Activated CD4-positive, alpha-beta memory T cell treated with anti-CD3 and anti-CD28 coated beads for 36 hours (primary cell): ENCODE measurements around the gene VDAC2. TPM values are rescaled to one million over a fixed set of nuclear protein-coding genes. Genes with fewer than 3 reads are reported as not detected.

Source experiments
- CTCF ChIA-PET: fragments of 350-600 bp; sonication (Branson Sonifier 250); formaldehyde crosslinking; loops from one replicate; lab custom pipeline; 2021; ENCODE audit warnings: antibody characterized with exemption, inconsistent platforms; lab: Charles Lee
- POLR2A ChIA-PET: fragments of 350-600 bp; sonication (Branson Sonifier 250); formaldehyde crosslinking; loops from one replicate; lab custom pipeline; 2021; ENCODE audit warnings: antibody characterized with exemption; lab: Charles Lee
- DNase-seq: peaks from one replicate; pipeline ENCODE4 v3.0.0-alpha.2; 2020
- H3K27ac Mint-ChIP-seq: one replicate; pipeline ENCODE4 v1.8.0; 2021; ENCODE audit warnings: mixed read lengths
- H3K27me3 Mint-ChIP-seq: one replicate; pipeline ENCODE4 v1.8.0; 2021; ENCODE audit warnings: mixed read lengths
- H3K36me3 Mint-ChIP-seq: one replicate; pipeline ENCODE4 v1.8.0; 2021; ENCODE audit warnings: mixed read lengths
- H3K4me1 Mint-ChIP-seq: one replicate; pipeline ENCODE4 v1.8.0; 2021; ENCODE audit warnings: low read depth, mixed read lengths
- H3K4me3 Mint-ChIP-seq: one replicate; pipeline ENCODE4 v1.8.0; 2021; ENCODE audit warnings: mild to moderate bottlenecking, mixed read lengths
- H3K9me3 Mint-ChIP-seq: one replicate; pipeline ENCODE4 v1.8.0; 2021; ENCODE audit warnings: mixed read lengths
- intact Hi-C: fragments of 100-400 bp; cut with micrococcal nuclease; formaldehyde crosslinking; loops from one replicate; pipeline ENCODE4 v1.15.1; 2023
- total RNA-seq, 2 experiments: library from RNA; stranded (reverse); gene quantifications; one replicate each; pipeline ENCODE4 v1.2.3, GENCODE V29; 2021

Gene VDAC2
- total RNA-seq, 2 experiments from 2014 or later: 217 to 221 TPM

- H3K4me3 Mint-ChIP-seq: no peak overlapping the region
- POLR2A ChIA-PET: interaction anchor here (1.2 to 6.4 kb wide), 3 partner anchors 21 to 120 kb away, joined by 3 to 54 read pairs (median 7); partner anchors contain the start of genes SAMD8 and VDAC2
- intact Hi-C loops: loop anchor here (5.0 to 10.0 kb wide), 2 partner anchors 645 to 1057 kb away; no protein-coding TSS in a partner anchor
These were observed 21.3 kb downstream of the VDAC2 start for GRCh38 chr10:75231672-75232581.

GRCh38 chr10:75233444-75234016, 22.9 kb downstream of the VDAC2 start:
- ChIA-PET CTCF (interaction anchor here (0.8 to 9.0 kb wide), 5 partner anchors 11 to 989 kb away, joined by 3 to 109 read pairs (median 12); partner anchors contain the start of gene VDAC2), POLR2A (interaction anchor here (0.6 to 6.4 kb wide), 4 partner anchors 19 to 45 kb away, joined by 3 to 54 read pairs (median 4); partner anchors contain the start of gene VDAC2)
- DNase-seq: peak; percentile 16
- Mint-ChIP-seq H3K27me3 (no peaks in the 10 kb centered on the region), H3K36me3 (peaks cover 32% of the 10 kb centered on the region), H3K27ac (peak overlapping the region; percentile 85), H3K9me3 (no peaks in the 10 kb centered on the region), H3K4me3 (peak overlapping the region; percentile 80), H3K4me1 (peaks cover 31% of the 10 kb centered on the region)
- intact Hi-C loops: loop anchor here (1.0 to 10.0 kb wide), 6 partner anchors 23 to 1059 kb away; partner anchors contain the start of genes KAT6B, SAMD8 and VDAC2

More at GRCh38 chr10:75231672-75232581, 21.3 kb downstream of the VDAC2 start:
- no peak for DNase-seq
- peak overlapping the region; percentile 47 for H3K27ac Mint-ChIP-seq
- H3K27me3 Mint-ChIP-seq: no peaks in the 10 kb centered on the region
- H3K9me3 Mint-ChIP-seq: no peaks in the 10 kb centered on the region
- peaks cover 33% of the 10 kb centered on the region for H3K4me1 Mint-ChIP-seq
- CTCF ChIA-PET: interaction anchor here (1.2 to 9.0 kb wide), 6 partner anchors 9 to 210 kb away, joined by 3 to 109 read pairs (median 19); partner anchors contain the start of genes SAMD8 and VDAC2
- peaks cover 34% of the 10 kb centered on the region for H3K36me3 Mint-ChIP-seq

GRCh38 chr10:75234017-75234682, 23.6 kb downstream of the VDAC2 start:
- ChIA-PET POLR2A (interaction anchor here (1.1 to 6.4 kb wide), 4 partner anchors 21 to 123 kb away, joined by 3 to 54 read pairs (median 4); partner anchors contain the start of genes SAMD8 and VDAC2), CTCF (interaction anchor here (0.6 to 9.0 kb wide), 8 partner anchors 11 to 990 kb away, joined by 3 to 109 read pairs (median 10); partner anchors contain the start of gene VDAC2)
- Mint-ChIP-seq H3K9me3 (no peaks in the 10 kb centered on the region), H3K4me3 (peak overlapping the region; percentile 80), H3K27ac (peak overlapping the region; percentile 85), H3K4me1 (peaks cover 28% of the 10 kb centered on the region), H3K27me3 (no peaks in the 10 kb centered on the region), H3K36me3 (peaks cover 31% of the 10 kb centered on the region)
- DNase-seq: peak; percentile 98
- intact Hi-C loops: loop anchor here (1.0 to 10.0 kb wide), 6 partner anchors 24 to 1059 kb away; partner anchors contain the start of genes KAT6B, SAMD8 and VDAC2

GRCh38 chr10:75234683-75235374, 24.2 kb downstream of the VDAC2 start:
- DNase-seq: no peak
- Mint-ChIP-seq H3K9me3 (no peaks in the 10 kb centered on the region), H3K4me3 (peak overlapping the region; percentile 80), H3K36me3 (peaks cover 29% of the 10 kb centered on the region), H3K27me3 (no peaks in the 10 kb centered on the region), H3K27ac (peak overlapping the region; percentile 85), H3K4me1 (peaks cover 26% of the 10 kb centered on the region)
- POLR2A ChIA-PET: interaction anchor here (1.1 to 6.4 kb wide), 6 partner anchors 22 to 1084 kb away, joined by 3 to 54 read pairs (median 4); partner anchors contain the start of genes ADK, AP3M1, SAMD8 and VDAC2
- CTCF ChIA-PET: interaction anchor here (0.6 to 9.0 kb wide), 14 partner anchors 12 to 1356 kb away, joined by 3 to 109 read pairs (median 7); partner anchors contain the start of gene VDAC2
- intact Hi-C loops: loop anchor here (1.0 to 10.0 kb wide), 8 partner anchors 25 to 1060 kb away; partner anchors contain the start of genes KAT6B, SAMD8 and VDAC2

- ChIA-PET CTCF (interaction anchor here (0.6 to 9.0 kb wide), 36 partner anchors 9 to 1357 kb away, joined by 3 to 109 read pairs (median 3); partner anchors contain the start of genes SAMD8 and VDAC2), POLR2A (interaction anchor here (0.6 to 6.4 kb wide), 5 partner anchors 25 to 1085 kb away, joined by 4 to 54 read pairs (median 5); partner anchors contain the start of genes ADK, AP3M1, SAMD8 and VDAC2)
- H3K9me3 Mint-ChIP-seq: no peaks in the 10 kb centered on the region
- intact Hi-C loops: loop anchor here (1.0 to 10.0 kb wide), 4 partner anchors 47 to 1061 kb away; no protein-coding TSS in a partner anchor
- H3K4me3 Mint-ChIP-seq: peak within 1 kb of the TSS; percentile 73
- peak; percentile 96 for DNase-seq
- H3K36me3 Mint-ChIP-seq: peaks cover 25% of the 10 kb centered on the region
- H3K4me1 Mint-ChIP-seq: peaks cover 21% of the 10 kb centered on the region
- H3K27me3 Mint-ChIP-seq: no peaks in the 10 kb centered on the region
- peak within 1 kb of the TSS; percentile 65 for H3K27ac Mint-ChIP-seq
These were observed 25.0 kb downstream of the VDAC2 start, which contains the start of gene COMTD1 for GRCh38 chr10:75235375-75236177. COMTD1 (minus strand) TSS chr10:75235957; CDS start chr10:75235928, 29 bp downstream.

- Mint-ChIP-seq H3K4me1 (peaks cover 18% of the 10 kb centered on the region), H3K9me3 (no peaks in the 10 kb centered on the region), H3K27ac (peak overlapping the region; percentile 65), H3K36me3 (peaks cover 20% of the 10 kb centered on the region), H3K4me3 (peak overlapping the region; percentile 44), H3K27me3 (no peaks in the 10 kb centered on the region)
- no peak for DNase-seq
- ChIA-PET POLR2A (interaction anchor here (0.6 to 1.4 kb wide), 3 partner anchors 48 to 1086 kb away, joined by 4 to 5 read pairs (median 5); partner anchors contain the start of genes ADK and AP3M1), CTCF (interaction anchor here (0.6 to 9.0 kb wide), 23 partner anchors 9 to 1357 kb away, joined by 3 to 109 read pairs (median 4); partner anchors contain the start of genes SAMD8 and VDAC2)
- intact Hi-C loops: loop anchor here (1.0 to 10.0 kb wide), 4 partner anchors 48 to 1062 kb away; no protein-coding TSS in a partner anchor
These were observed 25.7 kb downstream of the VDAC2 start for GRCh38 chr10:75236178-75236825.

GRCh38 chr10:75238182-75239095, 27.8 kb downstream of the VDAC2 start:
- no peak overlapping the region for H3K4me3 Mint-ChIP-seq
- no peaks in the 10 kb centered on the region for H3K27me3 Mint-ChIP-seq
- peaks cover 9% of the 10 kb centered on the region for H3K4me1 Mint-ChIP-seq
- POLR2A ChIA-PET: no interaction called here
- no peak for DNase-seq
- CTCF ChIA-PET: interaction anchor here (9.0 kb wide), 1 partner anchor 27 kb away, joined by 98 read pairs; the partner anchor contains the start of gene VDAC2
- intact Hi-C loops: loop anchor here (5.0 to 10.0 kb wide), 3 partner anchors 196 to 1064 kb away; no protein-coding TSS in a partner anchor
- peaks cover 2% of the 10 kb centered on the region for H3K36me3 Mint-ChIP-seq
- H3K27ac Mint-ChIP-seq: no peak overlapping the region
- no peaks in the 10 kb centered on the region for H3K9me3 Mint-ChIP-seq

GRCh38 chr10:75239096-75239790, 28.6 kb downstream of the VDAC2 start:
- CTCF ChIA-PET: no interaction called here
- Mint-ChIP-seq H3K4me1 (peaks cover 5% of the 10 kb centered on the region), H3K27me3 (no peaks in the 10 kb centered on the region), H3K9me3 (no peaks in the 10 kb centered on the region), H3K27ac (no peak overlapping the region), H3K4me3 (no peak overlapping the region), H3K36me3 (no peaks in the 10 kb centered on the region)
- intact Hi-C loops: loop anchor here (5.0 to 10.0 kb wide), 3 partner anchors 197 to 1064 kb away; no protein-coding TSS in a partner anchor
- POLR2A ChIA-PET: no interaction called here
- no peak for DNase-seq
